Omental fat pad (tissue), 4 donors: Measurements from ENCODE around the gene PACS2. TPM values are rescaled to one million over a fixed set of nuclear protein-coding genes. Genes with fewer than 3 reads are reported as not detected.

Experiments used
- ATAC-seq: fragments of 150-250 bp; one replicate; pipeline ENCODE4 v1.9.1; 2016; ENCODE audit warnings: mild to moderate bottlenecking, moderate library complexity; ENCODE audit not compliant: low FRiP score
- DNase-seq: peaks from one replicate; pipeline ENCODE4 v3.0.0-alpha.2; 2019; ENCODE audit warnings: low spot score
- CTCF ChIP-seq, 3 donors: fragments of 450-650 bp; IDR thresholded peaks; one replicate each; pipeline ENCODE4 v1.5.1; 2016 to 2017; ENCODE audit warnings: antibody characterized with exemption in 3 of 3, mild to moderate bottlenecking in 3 of 3, moderate library complexity in 2 of 3
- total RNA-seq, 4 donors: library from RNA; depleted of rRNA; stranded (reverse); fragments of >200 nt; gene quantifications; one replicate each; pipeline ENCODE4 v1.1.0, GENCODE V29; 2016

Gene PACS2
- total RNA-seq, 4 donors from 2014 or later = 47.5 to 78.5 (median 68.9) TPM

DNA sequence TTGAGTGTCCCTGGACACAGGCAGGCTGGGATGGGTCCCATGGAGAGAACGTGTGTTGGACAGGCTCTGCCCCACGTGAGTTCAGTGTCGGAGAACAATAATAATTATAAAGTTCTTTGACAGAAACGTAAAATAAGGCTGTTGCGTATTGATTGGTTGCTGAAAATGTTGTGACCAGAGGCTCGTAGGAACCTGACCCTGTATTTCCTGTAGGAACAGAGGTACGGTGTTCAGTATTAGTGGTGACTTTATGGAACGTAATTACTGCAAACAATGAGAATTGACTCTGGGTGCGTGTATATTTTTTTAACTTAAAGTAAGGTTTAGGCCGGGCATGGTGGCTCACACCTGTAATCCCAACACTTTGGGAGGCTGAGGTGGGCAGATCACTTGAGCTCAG lies 112.9 kb downstream of the PACS2 start:
- TF ChIP-seq CTCF (IDR thresholded peaks at IDR 0.05) = no peak
- DNase-seq = no peak
- ATAC-seq = no peak

DNA sequence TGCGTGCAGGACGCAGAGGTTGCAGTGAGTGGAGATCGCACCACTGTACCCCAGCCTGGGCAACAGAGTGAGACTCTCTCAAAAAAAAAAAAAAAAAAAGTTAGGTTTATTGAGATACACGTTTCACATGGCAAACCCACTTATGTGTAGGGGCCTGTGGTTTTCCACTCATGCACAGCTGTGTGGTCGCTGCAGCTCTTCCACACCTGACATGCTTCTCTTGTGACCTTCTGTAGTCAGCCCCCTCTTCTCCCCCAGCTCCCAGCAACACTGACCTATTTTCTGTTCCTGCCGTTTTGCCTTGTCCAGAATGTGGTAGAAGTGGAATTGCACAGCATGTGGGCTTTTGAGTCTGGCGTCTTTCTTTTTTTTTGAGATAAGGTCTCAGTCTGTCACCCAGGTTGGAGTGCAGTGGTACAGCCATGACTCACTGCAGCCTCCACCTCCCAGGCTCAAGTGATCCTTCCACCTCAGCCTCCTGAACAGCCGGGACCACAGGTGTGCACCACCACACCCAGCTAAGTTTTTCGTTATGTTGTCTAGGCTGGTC lies 113.5 kb downstream of the PACS2 start:
- no peak for TF ChIP-seq CTCF (IDR thresholded peaks at IDR 0.05)
- DNase-seq (no peak), ATAC-seq (no peak)

DNA sequence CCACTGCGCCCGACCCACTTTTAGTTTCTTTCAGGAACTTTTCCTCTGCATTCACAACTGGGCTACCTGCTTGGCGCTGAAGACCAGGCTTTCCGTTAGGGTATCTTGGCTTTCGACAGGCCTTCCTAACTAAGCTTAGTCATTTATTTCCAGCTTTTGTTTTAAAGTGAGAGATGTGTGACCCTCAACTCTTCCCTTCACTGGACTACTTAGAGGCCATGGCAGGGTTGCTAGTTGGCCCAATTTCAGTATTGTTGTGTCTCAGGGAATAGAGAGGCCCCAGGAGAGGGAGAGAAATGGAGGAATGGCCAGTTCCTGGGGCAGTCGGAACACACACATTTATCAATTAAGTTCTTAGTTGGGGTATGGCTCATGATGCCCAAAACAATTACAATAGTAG lies 115.5 kb downstream of the PACS2 start:
- DNase-seq (no peak), ATAC-seq (peak; percentile 33)
- no peak for TF ChIP-seq CTCF (IDR thresholded peaks at IDR 0.05)

GRCh38 chr14:105430565-105430964 lies 116.0 kb downstream of the PACS2 start:
- no peak for TF ChIP-seq CTCF (IDR thresholded peaks at IDR 0.05)
- ATAC-seq = peak; percentile 67
- no peak for DNase-seq

- no peak for TF ChIP-seq CTCF (IDR thresholded peaks at IDR 0.05)
- ATAC-seq = no peak
- no peak for DNase-seq
Measured at GRCh38 chr14:105431256-105431655, 116.7 kb downstream of the PACS2 start.

DNA sequence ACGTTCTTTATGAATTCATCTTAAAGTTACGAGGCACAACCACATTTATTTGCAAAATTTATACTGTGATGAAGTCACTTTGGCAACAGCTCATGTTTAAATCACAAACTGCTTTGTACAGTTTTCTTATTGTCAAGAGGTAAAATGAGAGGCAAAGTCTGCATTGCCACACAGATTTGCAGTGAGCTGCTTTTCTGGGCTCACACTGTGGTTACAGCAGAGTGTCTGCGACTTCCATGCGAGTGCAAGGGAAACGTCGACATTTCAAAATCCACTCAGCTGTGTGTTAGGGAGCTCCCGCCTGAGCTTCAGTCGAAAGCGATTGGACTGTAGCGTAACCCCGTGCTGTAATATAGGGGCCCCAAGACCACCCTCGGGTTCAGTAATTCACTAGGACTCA lies 118.1 kb downstream of the PACS2 start:
- ATAC-seq (no peak), DNase-seq (no peak)
- no peak for TF ChIP-seq CTCF (IDR thresholded peaks at IDR 0.05)

DNA sequence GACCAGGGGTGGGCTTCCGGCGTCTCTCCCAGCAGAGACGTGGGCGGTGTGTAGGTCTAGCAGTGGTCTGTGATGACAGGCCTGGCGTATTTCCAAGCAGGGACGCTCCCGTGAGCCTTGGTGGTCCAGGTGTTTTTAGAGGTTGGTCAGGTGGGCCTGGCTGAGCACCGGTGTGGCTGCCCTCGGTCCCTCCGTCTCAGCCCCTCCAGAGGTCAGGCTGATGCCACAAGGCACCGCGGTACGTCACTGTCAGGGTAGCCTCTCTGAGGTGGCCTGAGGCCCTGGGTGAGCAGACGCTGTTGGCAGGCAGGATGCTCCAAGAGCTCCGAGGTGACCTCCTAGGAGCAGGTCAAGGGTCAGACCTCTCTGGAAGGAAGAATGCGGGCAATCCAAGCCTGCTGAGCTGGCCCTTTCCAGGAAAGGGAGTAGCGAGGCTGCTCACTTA lies 118.6 kb downstream of the PACS2 start:
- DNase-seq = no peak
- no peak for ATAC-seq
- no peak for TF ChIP-seq CTCF (IDR thresholded peaks at IDR 0.05)
